ENCODE measurements around the gene DNAAF6. TPM values are rescaled to one million over a fixed set of nuclear protein-coding genes. Genes with fewer than 3 reads are reported as not detected.

The DNAAF6 gene
- total RNA-seq, 3 donors from 2014 or later = not detected

GRCh38 chrX:107207089-107207488, 678 bp downstream of the DNAAF6 start:
- ATAC-seq (no peak), DNase-seq (no peak)
- no peaks in the 10 kb centered on the region for H3K9me3 ChIP-seq
- TF ChIP-seq CTCF (IDR thresholded peaks at IDR 0.05) = no peak
- H3K4me3 ChIP-seq = no peak overlapping the region
- H3K36me3 ChIP-seq (ENCODE audit: low read depth) = no peaks in the 10 kb centered on the region
- H3K4me1 ChIP-seq (ENCODE audit: low read depth) = no peaks in the 10 kb centered on the region
- intact Hi-C loops (cut with DNase I, micrococcal nuclease) = no loop called here

- TF ChIP-seq CTCF (IDR thresholded peaks at IDR 0.05) = no peak
- intact Hi-C loops (cut with DNase I, micrococcal nuclease) = no loop called here
Observed at GRCh38 chrX:107207943-107208342, 1.5 kb downstream of the DNAAF6 start.

GRCh38 chrX:107213477-107213876, 7.1 kb downstream of the DNAAF6 start:
- H3K4me1 ChIP-seq (ENCODE audit: low read depth) = no peaks in the 10 kb centered on the region
- H3K36me3 ChIP-seq (ENCODE audit: low read depth) = no peaks in the 10 kb centered on the region
- ATAC-seq (no peak), DNase-seq (no peak)
- intact Hi-C loops (cut with DNase I, micrococcal nuclease) = no loop called here
- no peaks in the 10 kb centered on the region for H3K9me3 ChIP-seq
- no peak for TF ChIP-seq CTCF (IDR thresholded peaks at IDR 0.05)
- no peak overlapping the region for H3K4me3 ChIP-seq

More at GRCh38 chrX:107207943-107208342, 1.5 kb downstream of the DNAAF6 start:
- no peak overlapping the region for H3K4me3 ChIP-seq
- DNase-seq = no peak
- H3K9me3 ChIP-seq = no peaks in the 10 kb centered on the region
- no peak for ATAC-seq
- H3K4me1 ChIP-seq (ENCODE audit: low read depth) = no peaks in the 10 kb centered on the region
- no peaks in the 10 kb centered on the region for H3K36me3 ChIP-seq (ENCODE audit: low read depth)

GRCh38 chrX:107226757-107227156, 20.3 kb downstream of the DNAAF6 start:
- Histone ChIP-seq H3K4me1 (ENCODE audit: low read depth) (no peaks in the 10 kb centered on the region), H3K36me3 (ENCODE audit: low read depth) (no peaks in the 10 kb centered on the region), H3K4me3 (no peak overlapping the region), H3K9me3 (no peaks in the 10 kb centered on the region)
- TF ChIP-seq CTCF (IDR thresholded peaks at IDR 0.05) = no peak
- no peak for DNase-seq
- intact Hi-C loops (cut with DNase I, micrococcal nuclease) = no loop called here
- no peak for ATAC-seq

- intact Hi-C loops (cut with DNase I, micrococcal nuclease) = no loop called here
- H3K36me3 ChIP-seq (ENCODE audit: low read depth) = no peaks in the 10 kb centered on the region
- ATAC-seq (no peak), DNase-seq (no peak)
- TF ChIP-seq CTCF (IDR thresholded peaks at IDR 0.05) = no peak
- H3K4me1 ChIP-seq (ENCODE audit: low read depth) = no peaks in the 10 kb centered on the region
- H3K4me3 ChIP-seq = no peak overlapping the region
- no peaks in the 10 kb centered on the region for H3K9me3 ChIP-seq
Observed at GRCh38 chrX:107227780-107228485, 21.5 kb downstream of the DNAAF6 start.

- H3K4me1 ChIP-seq (ENCODE audit: low read depth) = no peaks in the 10 kb centered on the region
- DNase-seq = no peak
- TF ChIP-seq CTCF (IDR thresholded peaks at IDR 0.05) = no peak
- intact Hi-C loops (cut with DNase I, micrococcal nuclease) = no loop called here
- ATAC-seq = no peak
- H3K4me3 ChIP-seq = no peak overlapping the region
- H3K36me3 ChIP-seq (ENCODE audit: low read depth) = no peaks in the 10 kb centered on the region
- H3K9me3 ChIP-seq = no peaks in the 10 kb centered on the region
Observed at GRCh38 chrX:107228486-107228819, 22.0 kb downstream of the DNAAF6 start.
